Ovary (tissue), 9 donors: ENCODE data around the gene NANOS1. TPM values are rescaled to one million over a fixed set of nuclear protein-coding genes. Genes with fewer than 3 reads are reported as not detected.

Experiments
- DNase-seq, 5 donors: peaks; one replicate each; pipeline ENCODE4 v3.0.0-alpha.2; 2019 to 2020
- H3K27ac ChIP-seq, 2 donors: fragments of 200-600 bp; one replicate each; pipeline versions ENCODE4 v1.5.1 to v1.8.0; 2019 to 2022
- H3K27me3 ChIP-seq: fragments of 200-600 bp; one replicate; pipeline ENCODE4 v1.8.0; 2022
- H3K36me3 ChIP-seq: fragments of 200-600 bp; sonication (generic); one replicate; pipeline ENCODE4 v1.5.1; 2019
- H3K4me1 ChIP-seq: one replicate; pipeline ENCODE4 v1.8.1; 2013; ENCODE audit warnings: mild to moderate bottlenecking, moderate library complexity; ENCODE audit not compliant: insufficient read depth
- H3K4me3 ChIP-seq: fragments of 200-600 bp; sonication (generic); one replicate; pipeline ENCODE4 v1.5.1; 2017
- H3K9me3 ChIP-seq, 2 donors: fragments of 200-600 bp in 1 of 2; sonication (generic) in 1 of 2; one replicate each; pipeline versions ENCODE4 v1.5.1 to v1.8.1; 2013 to 2019; ENCODE audit warnings: mild to moderate bottlenecking in 1 of 2, moderate library complexity in 1 of 2
- EP300 ChIP-seq: sonication (generic); formaldehyde crosslinking; IDR thresholded peaks from one replicate; pipeline ENCODE4 v1.6.1; 2017; ENCODE audit warnings: antibody characterized with exemption
- POLR2A ChIP-seq: fragments of 450-650 bp; IDR thresholded peaks from one replicate; pipeline ENCODE4 v1.6.1; 2017; ENCODE audit warnings: antibody characterized with exemption, mild to moderate bottlenecking, moderate library complexity
- WGBS, 3 donors: extraction: QIAGEN DNeasy Blood & Tissue Kit in 1 of 3; methylation state at CpG; one replicate each; pipeline versions ENCODE4 v1.1.5 to v1.1.7; 2013 to 2017; 5-methylcytosine and 5-hydroxymethylcytosine counted together
- intact Hi-C, 4 donors: fragments of 100-400 bp; cut with DNase I; formaldehyde crosslinking; loops; one replicate each; pipeline versions ENCODE4 v1.11.0 to v1.15.1; 2022 to 2023
- polyA plus RNA-seq, 2 donors: library from polyadenylated mRNA; stranded (reverse); fragments of 200-250 nt in 1 of 2; fragments of 350-450 nt in 1 of 2; fragmentation: Illumina TruSeq in 1 of 2; extraction: RNeasy Lipid Tissue Mini Kit (QIAGEN cat#74804) in 1 of 2; gene quantifications; one replicate each; pipeline ENCODE4 v1.2.3, GENCODE V29; 2013 to 2014
- small RNA-seq: library from RNA; depleted of rRNA; stranded (forward); fragments of <200 nt; gene quantifications from one replicate; pipeline ENCODE3, GENCODE V24; 2016
- total RNA-seq, 7 donors: library from RNA; depleted of rRNA in 2 of 7; stranded (reverse); fragments of >200 nt in 2 of 7; fragmentation: NEBNext Ultra II Directional in 3 of 7; extraction: Animal tissue kit (Norgen Biotek cat#: 25700) in 3 of 7; gene quantifications; one replicate each; pipeline versions ENCODE4 v1.1.0 to v1.2.4, GENCODE V29; 2016 to 2023
- TF ChIP-seq, protein P1 (sequence below), 3 donors: fragments of 450-650 bp in 2 of 3; fragments of 200-600 bp in 1 of 3; IDR thresholded peaks; one replicate each; pipeline versions ENCODE4 v1.5.1 to v1.8.0; 2016 to 2022; ENCODE audit warnings: antibody characterized with exemption in 3 of 3, mild to moderate bottlenecking in 1 of 3
- donor health status: DM: no; HTN: no; CAD: no; lungs with moderate emphysema.
- donor health status: DM: no; HTN: no; CAD: no.
- donor health status: Bipolar disorder and iron deficiency.
- donor health status: DM: yes; HTN: yes; CAD: no.
- donor health status: DM: no; HTN: no; CAD: no.
- donor health status: DM: yes; HTN: yes; CAD: no.

NANOS1 gene
- total and polyA plus RNA-seq, 9 donors, result 0.15 to 7.0 (median 0.79) TPM

DNA sequence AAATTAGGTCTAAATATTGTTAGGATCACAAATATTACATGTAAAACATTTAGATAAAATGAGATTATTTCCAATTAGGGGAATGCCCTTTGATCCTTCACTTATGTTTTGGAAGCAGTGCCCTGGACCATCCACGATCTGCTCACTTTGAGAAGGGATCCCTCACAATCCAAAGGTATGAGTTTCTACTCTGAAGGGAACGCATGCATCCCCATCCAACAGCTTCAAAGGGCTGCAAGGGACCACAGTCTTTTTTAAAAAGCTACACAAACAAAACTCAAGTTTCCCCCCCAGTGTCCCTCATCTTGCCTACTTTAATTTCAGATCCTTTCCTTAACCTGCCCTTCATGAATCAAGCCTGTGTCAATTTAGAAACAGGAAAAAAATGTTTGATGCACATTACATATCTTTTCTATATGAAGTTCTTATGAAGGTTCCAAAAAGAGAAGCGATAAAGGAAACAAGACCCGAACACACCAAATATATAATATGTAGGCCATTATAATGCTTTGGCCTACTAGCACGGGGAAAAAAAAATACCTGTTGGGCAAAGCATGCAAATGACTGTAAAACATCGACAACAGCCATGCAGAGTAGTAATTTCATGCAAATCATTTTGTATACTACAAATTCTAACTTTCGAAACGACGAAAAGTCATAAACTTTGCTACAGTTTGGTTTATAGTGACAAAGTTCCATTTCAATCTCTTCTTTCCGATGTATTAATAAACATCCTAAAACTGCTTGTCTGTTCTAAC is 49.1 kb downstream of the NANOS1 start:
- H3K27ac ChIP-seq, result no peak overlapping the region
- TF ChIP-seq, protein P1, sequence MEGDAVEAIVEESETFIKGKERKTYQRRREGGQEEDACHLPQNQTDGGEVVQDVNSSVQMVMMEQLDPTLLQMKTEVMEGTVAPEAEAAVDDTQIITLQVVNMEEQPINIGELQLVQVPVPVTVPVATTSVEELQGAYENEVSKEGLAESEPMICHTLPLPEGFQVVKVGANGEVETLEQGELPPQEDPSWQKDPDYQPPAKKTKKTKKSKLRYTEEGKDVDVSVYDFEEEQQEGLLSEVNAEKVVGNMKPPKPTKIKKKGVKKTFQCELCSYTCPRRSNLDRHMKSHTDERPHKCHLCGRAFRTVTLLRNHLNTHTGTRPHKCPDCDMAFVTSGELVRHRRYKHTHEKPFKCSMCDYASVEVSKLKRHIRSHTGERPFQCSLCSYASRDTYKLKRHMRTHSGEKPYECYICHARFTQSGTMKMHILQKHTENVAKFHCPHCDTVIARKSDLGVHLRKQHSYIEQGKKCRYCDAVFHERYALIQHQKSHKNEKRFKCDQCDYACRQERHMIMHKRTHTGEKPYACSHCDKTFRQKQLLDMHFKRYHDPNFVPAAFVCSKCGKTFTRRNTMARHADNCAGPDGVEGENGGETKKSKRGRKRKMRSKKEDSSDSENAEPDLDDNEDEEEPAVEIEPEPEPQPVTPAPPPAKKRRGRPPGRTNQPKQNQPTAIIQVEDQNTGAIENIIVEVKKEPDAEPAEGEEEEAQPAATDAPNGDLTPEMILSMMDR (IDR thresholded peaks at IDR 0.05), result no peak
- TF ChIP-seq POLR2A, result no peak
- no peak for TF ChIP-seq EP300
- peaks cover 14% of the 10 kb centered on the region for H3K4me1 ChIP-seq
- WGBS, 3 donors, result 19 to 31% (median 21%) methylated on average over 10 of the region's 10 CpGs
- H3K27me3 ChIP-seq, result no peaks in the 10 kb centered on the region
- DNase-seq, result no peak
- no peaks in the 10 kb centered on the region for H3K36me3 ChIP-seq
- intact Hi-C loops, result no loop called here
- H3K4me3 ChIP-seq, result peak overlapping the region; percentile 96
- no peaks in the 10 kb centered on the region for H3K9me3 ChIP-seq

DNA sequence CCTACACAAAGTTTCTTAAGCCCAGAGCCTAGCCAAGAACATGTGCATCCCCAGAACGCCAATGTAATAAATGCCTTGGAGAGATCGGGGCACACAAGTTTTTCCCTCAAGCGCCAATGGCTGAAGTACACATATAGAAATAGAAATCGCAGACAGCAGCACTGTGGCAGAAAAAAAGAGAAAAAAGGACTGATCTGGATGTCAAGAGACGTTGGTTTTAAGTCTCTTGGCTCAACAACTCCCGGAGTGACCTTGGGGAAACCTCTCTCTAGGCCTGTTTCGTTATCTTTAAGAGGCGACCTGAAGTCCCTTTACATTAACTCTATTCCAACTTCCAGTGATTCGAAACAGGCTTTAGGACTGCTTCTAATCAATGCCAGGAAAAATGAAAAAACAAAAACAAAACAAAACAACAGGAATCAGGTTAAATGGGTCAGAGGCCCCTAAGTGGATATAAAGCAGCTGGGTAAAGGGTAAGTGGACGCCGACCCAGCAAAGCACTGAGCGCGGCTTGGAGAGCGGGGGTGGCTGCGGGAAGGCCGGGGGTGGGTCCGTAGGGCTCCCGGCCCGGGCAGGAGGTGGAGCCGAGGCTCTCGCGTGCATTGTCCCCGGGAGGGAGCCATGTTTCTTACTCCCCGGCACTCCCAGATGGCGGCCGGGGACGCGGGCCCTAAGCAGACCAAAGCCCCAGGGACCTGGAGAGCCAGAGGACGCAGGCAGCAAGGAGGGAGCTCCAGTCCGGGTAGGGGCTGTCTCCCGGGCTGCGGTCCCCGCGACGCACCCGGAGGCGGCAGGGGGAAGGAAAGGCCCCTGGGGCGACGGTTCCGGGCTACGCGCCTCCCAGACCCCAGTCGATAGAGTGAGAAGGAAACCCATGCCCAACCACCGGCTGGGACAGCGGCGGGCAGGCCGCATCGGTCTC is 50.3 kb downstream of the NANOS1 start:
- H3K9me3 ChIP-seq, result no peaks in the 10 kb centered on the region
- 0 to 1% (median 0%) methylated on average over 35 to 48 of the region's 48 CpGs for WGBS, 3 donors
- intact Hi-C loops, result no loop called here

GRCh38 chr10:119080521-119081259 is 51.2 kb downstream of the NANOS1 start, which contains the start of gene EIF3A:
EIF3A (minus strand) TSS chr10:119080817; CDS start chr10:119080676, 141 bp downstream.
- WGBS, 3 donors, result 0 to 1% (median 1%) methylated on average over 51 to 74 of the region's 74 CpGs
- H3K27ac ChIP-seq, result peak within 1 kb of the TSS; percentile 89 to 97
- no peaks in the 10 kb centered on the region for H3K9me3 ChIP-seq
- intact Hi-C loops, result no loop called here
- DNase-seq, result peak; percentile 91 to 96 (median 93)
- H3K4me3 ChIP-seq, result peak within 1 kb of the TSS; percentile 96
- peaks cover 10% of the 10 kb centered on the region for H3K4me1 ChIP-seq
- H3K27me3 ChIP-seq, result no peaks in the 10 kb centered on the region
- TF ChIP-seq EP300 (no peak), POLR2A (peak; percentile 91)
- TF ChIP-seq, protein P1 (IDR thresholded peaks at IDR 0.05), result peak in 1 of 3 donors; percentile 12
- no peaks in the 10 kb centered on the region for H3K36me3 ChIP-seq

More for the DNA sequence above, 50.3 kb downstream of the NANOS1 start:
- TF ChIP-seq, protein P1 (IDR thresholded peaks at IDR 0.05), result no peak
- TF ChIP-seq EP300, result no peak
- TF ChIP-seq POLR2A, result no peak
- Histone ChIP-seq H3K4me3 (peak overlapping the region; percentile 96), H3K27me3 (no peaks in the 10 kb centered on the region), H3K27ac (peak overlapping the region; percentile 89 to 97), H3K4me1 (peaks cover 10% of the 10 kb centered on the region), H3K36me3 (no peaks in the 10 kb centered on the region)
- peak; percentile 59 to 84 (median 63) for DNase-seq

Small RNA genes within 50 kb of the gene (small RNA-seq; reads per million reads assigned to genes)
- gene RF00413 (not detected), gene SNORA19 (not detected)

Other genes with a start within 250 kb of the NANOS1 start
- 100 to 1,000 TPM in 2 of 7 donors, 10 to 100 TPM in 5; 58.7 to 109 (median 88.1) TPM for gene EIF3A, start 51.1 kb downstream of the NANOS1 start, total RNA-seq
- gene EIF3A, start 51.1 kb downstream of the NANOS1 start, polyA plus RNA-seq, result 100 to 1,000 TPM in 1 of 2 donors, 10 to 100 TPM in 1; 53.9 to 113 TPM
- 10 to 100 TPM; 32.3 to 53.8 (median 41.3) TPM for gene DENND10, start 74.4 kb downstream of the NANOS1 start, total RNA-seq
- 10 to 100 TPM; 29.9 to 34.5 TPM for gene DENND10, start 74.4 kb downstream of the NANOS1 start, polyA plus RNA-seq
- gene SFXN4, start 136.0 kb downstream of the NANOS1 start, total RNA-seq, result 10 to 100 TPM; 11.8 to 54.9 (median 18.5) TPM
- 10 to 100 TPM; 18.9 to 25.8 TPM for gene SFXN4, start 136.0 kb downstream of the NANOS1 start, polyA plus RNA-seq
- gene PRDX3, start 149.1 kb downstream of the NANOS1 start, total RNA-seq, result 100 to 1,000 TPM in 2 of 7 donors, 10 to 100 TPM in 5; 65.7 to 116 (median 79.0) TPM
- 100 to 1,000 TPM in 1 of 2 donors, 10 to 100 TPM in 1; 90.3 to 159 TPM for gene PRDX3, start 149.1 kb downstream of the NANOS1 start, polyA plus RNA-seq
- 100 to 1,000 TPM in 2 of 7 donors, 10 to 100 TPM in 4, 1 to 10 TPM in 1; 10.0 to 115 (median 36.9) TPM for gene GRK5, start 177.9 kb downstream of the NANOS1 start, total RNA-seq
- 10 to 100 TPM; 43.4 to 62.0 TPM for gene GRK5, start 177.9 kb downstream of the NANOS1 start, polyA plus RNA-seq